ENCODE measurements around the gene UBE2J2.

DNA sequence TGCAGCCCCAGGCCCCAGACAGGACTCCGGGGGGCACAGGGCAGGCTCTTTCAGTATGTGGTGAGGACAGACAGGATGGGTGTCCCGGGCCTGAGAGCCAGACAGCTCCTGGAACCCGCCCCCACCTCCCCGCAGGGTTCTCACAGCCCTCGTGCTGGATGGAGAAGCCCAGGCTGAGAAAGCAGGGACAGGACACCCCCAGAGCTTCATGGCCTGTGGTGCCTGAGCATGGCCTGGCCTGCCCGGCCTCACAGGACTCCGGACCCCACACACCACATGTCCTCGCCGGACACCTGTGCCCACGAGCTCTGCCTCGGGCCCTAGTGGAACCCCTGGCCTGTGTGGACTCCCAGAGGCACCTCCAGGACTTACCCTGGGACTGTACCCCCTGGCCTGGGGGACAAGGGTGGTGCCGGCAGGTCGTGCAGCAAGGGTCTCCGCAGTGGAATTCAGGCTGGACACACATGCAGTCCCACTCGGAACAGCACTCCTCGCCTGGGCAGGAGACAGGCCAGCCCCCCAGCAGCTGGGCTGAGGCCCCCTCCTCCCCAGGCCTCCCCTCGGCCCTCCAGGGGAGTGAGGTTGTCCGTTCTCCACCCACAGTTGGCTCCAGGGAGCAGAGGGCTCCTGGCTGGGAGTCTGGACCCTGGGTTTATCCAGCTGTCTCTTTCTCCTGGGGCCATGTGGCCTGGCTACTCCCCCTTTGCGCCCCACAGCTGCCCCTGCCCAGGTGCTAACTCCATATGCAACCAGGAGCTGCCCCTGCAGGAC, 68.5 kb downstream of the UBE2J2 start:
- TF ChIP-seq ELF4 (IDR thresholded peaks at IDR 0.05) (no peak), SP1 (IDR thresholded peaks at IDR 0.05) (no peak), ARNT (IDR thresholded peaks at IDR 0.05) (no peak), SUZ12 (IDR thresholded peaks at IDR 0.05) (no peak), CTBP1 (IDR thresholded peaks at IDR 0.05; ENCODE audit: borderline replicate concordance) (no peak), BHLHE40 (IDR thresholded peaks at IDR 0.05; ENCODE audit: borderline replicate concordance) (no peak)

All from HEK293T (cell line).